Thyroid gland (tissue), 4 donors: Measurements from ENCODE around the gene SDR9C7. TPM values are rescaled to one million over a fixed set of nuclear protein-coding genes. Genes with fewer than 3 reads are reported as not detected.
"Not testable (repeated sequence)": the region's sequence is repeated elsewhere in the genome, so short reads cannot be mapped to it uniquely, and the experiment has no call there.

Experiments used
- DNase-seq, 2 donors: peaks; one replicate each; pipeline ENCODE4 v3.0.0-alpha.2; 2019
- H3K27ac ChIP-seq, 3 donors: fragments of 200-600 bp; sonication (generic); 1 replicate in 2 of 3; 2 replicates in 1 of 3; pipeline ENCODE4 v1.5.1; 2016 to 2019; ENCODE audit warnings: mild to moderate bottlenecking in 1 of 3, moderate library complexity in 1 of 3
- H3K27me3 ChIP-seq: fragments of 200-600 bp; sonication (generic); one replicate; pipeline ENCODE4 v1.5.1; 2019
- H3K36me3 ChIP-seq, 2 donors: fragments of 200-600 bp; sonication (generic); one replicate each; pipeline ENCODE4 v1.5.1; 2016 to 2019
- H3K4me1 ChIP-seq, 2 donors: fragments of 200-600 bp; sonication (generic); one replicate each; pipeline ENCODE4 v1.5.1; 2017 to 2019
- H3K4me3 ChIP-seq, 3 donors: fragments of 200-600 bp; sonication (generic); replicated peaks in 1 of 3; 1 replicate in 2 of 3; 2 replicates in 1 of 3; pipeline ENCODE4 v1.5.1; 2016; ENCODE audit warnings: mild to moderate bottlenecking in 1 of 3
- H3K9me3 ChIP-seq: fragments of 200-600 bp; sonication (generic); one replicate; pipeline ENCODE4 v1.5.1; 2017
- CTCF ChIP-seq, 6 experiments: fragments of 200-600 bp in 3 of 6; fragments of 450-650 bp in 3 of 6; sonication (generic) in 3 of 6; IDR thresholded peaks; one replicate each; pipeline ENCODE4 v1.5.1; 2016 to 2019; ENCODE audit warnings: antibody characterized with exemption in 6 of 6, mild to moderate bottlenecking in 2 of 6, inconsistent platforms in 1 of 6, moderate library complexity in 1 of 6
- POLR2A ChIP-seq, 2 donors: fragments of 450-650 bp; IDR thresholded peaks; one replicate each; pipeline ENCODE4 v1.6.1; 2017; ENCODE audit warnings: antibody characterized with exemption in 2 of 2, mild to moderate bottlenecking in 2 of 2, moderate library complexity in 1 of 2
- WGBS, 2 donors: methylation state at CpG; one replicate each; pipeline ENCODE4 v1.1.5; 2017; 5-methylcytosine and 5-hydroxymethylcytosine counted together
- intact Hi-C: fragments of 100-400 bp; cut with DNase I; formaldehyde crosslinking; loops from one replicate; pipeline ENCODE4 v1.15.1; 2023
- total RNA-seq, 4 donors: library from RNA; depleted of rRNA; stranded (reverse); fragments of >200 nt; gene quantifications; one replicate each; pipeline ENCODE4 v1.2.3, GENCODE V29; 2016

Gene SDR9C7
- total RNA-seq, 4 donors from 2014 or later = not detected

- Histone ChIP-seq H3K4me3 (no peak overlapping the region), H3K27ac (no peak overlapping the region), H3K27me3 (no peaks in the 10 kb centered on the region), H3K4me1 (no peaks in the 10 kb centered on the region), H3K9me3 (no peaks in the 10 kb centered on the region), H3K36me3 (no peaks in the 10 kb centered on the region)
- TF ChIP-seq POLR2A (IDR thresholded peaks at IDR 0.05) (no peak), CTCF (IDR thresholded peaks at IDR 0.05) (no peak)
- intact Hi-C loops = no loop called here
- DNase-seq = no peak
- 84 to 89% methylated on average over 1 of the region's 1 CpG for WGBS, 2 donors
These were observed 28.4 kb downstream of the SDR9C7 start for GRCh38 chr12:56905852-56906251.

- TF ChIP-seq POLR2A (IDR thresholded peaks at IDR 0.05) (no peak), CTCF (IDR thresholded peaks at IDR 0.05) (no peak)
- Histone ChIP-seq H3K36me3 (no peaks in the 10 kb centered on the region), H3K27ac (no peak overlapping the region), H3K4me1 (no peaks in the 10 kb centered on the region), H3K4me3 (no peak overlapping the region), H3K27me3 (no peaks in the 10 kb centered on the region), H3K9me3 (no peaks in the 10 kb centered on the region)
- DNase-seq = no peak
- intact Hi-C loops = no loop called here
- WGBS, 2 donors = 31 to 65% methylated on average over 1 of the region's 1 CpG
These were observed 30.8 kb downstream of the SDR9C7 start for GRCh38 chr12:56903374-56903773.

- H3K4me1 ChIP-seq, H3K9me3 ChIP-seq, DNase-seq, H3K27me3 ChIP-seq, intact Hi-C loops, H3K36me3 ChIP-seq, H3K27ac ChIP-seq, H3K4me3 ChIP-seq: not testable (repeated sequence)
These were observed 32.9 kb downstream of the SDR9C7 start for GRCh38 chr12:56901313-56901712.

- no peak overlapping the region for H3K4me3 ChIP-seq
- H3K4me1 ChIP-seq = no peaks in the 10 kb centered on the region
- TF ChIP-seq POLR2A (IDR thresholded peaks at IDR 0.05) (no peak), CTCF (IDR thresholded peaks at IDR 0.05) (no peak)
- H3K27me3 ChIP-seq = no peaks in the 10 kb centered on the region
- 85 to 88% methylated on average over 4 to 5 of the region's 5 CpGs for WGBS, 2 donors
- no peaks in the 10 kb centered on the region for H3K36me3 ChIP-seq
- intact Hi-C loops = no loop called here
- no peak overlapping the region for H3K27ac ChIP-seq
- DNase-seq = no peak
- H3K9me3 ChIP-seq = no peaks in the 10 kb centered on the region
These were observed 33.6 kb downstream of the SDR9C7 start for GRCh38 chr12:56900583-56900982.

GRCh38 chr12:56898938-56899337 lies 35.3 kb downstream of the SDR9C7 start:
- intact Hi-C loops = no loop called here
- DNase-seq = no peak
- Histone ChIP-seq H3K27me3 (no peaks in the 10 kb centered on the region), H3K36me3 (no peaks in the 10 kb centered on the region), H3K9me3 (no peaks in the 10 kb centered on the region), H3K4me3 (no peak overlapping the region), H3K4me1 (no peaks in the 10 kb centered on the region), H3K27ac (no peak overlapping the region)
- no peak for TF ChIP-seq POLR2A (IDR thresholded peaks at IDR 0.05)
- no peak for TF ChIP-seq CTCF (IDR thresholded peaks at IDR 0.05)
- WGBS, 2 donors = 68 to 71% methylated on average over 1 of the region's 1 CpG

GRCh38 chr12:56897844-56898361 lies 36.3 kb downstream of the SDR9C7 start:
- H3K4me3 ChIP-seq = no peak overlapping the region
- H3K36me3 ChIP-seq = no peaks in the 10 kb centered on the region
- H3K9me3 ChIP-seq = no peaks in the 10 kb centered on the region
- TF ChIP-seq CTCF (IDR thresholded peaks at IDR 0.05) (no peak), POLR2A (IDR thresholded peaks at IDR 0.05) (no peak)
- intact Hi-C loops = no loop called here
- H3K27me3 ChIP-seq = no peaks in the 10 kb centered on the region
- H3K4me1 ChIP-seq = no peaks in the 10 kb centered on the region
- H3K27ac ChIP-seq = no peak overlapping the region
- no peak for DNase-seq
